ENCODE data around the gene MTM1. TPM values are rescaled to one million over a fixed set of nuclear protein-coding genes. Genes with fewer than 3 reads are reported as not detected.

MTM1 gene
- total RNA-seq, 1 donor from 2014 or later, result 9.8 TPM

- Mint-ChIP-seq H3K4me3 (no peak overlapping the region), H3K27ac (no peak overlapping the region), H3K36me3 (peaks cover 11% of the 10 kb centered on the region), H3K4me1 (ENCODE audit: unreplicated experiment) (no peaks in the 10 kb centered on the region), H3K9me3 (peaks cover 5% of the 10 kb centered on the region), H3K27me3 (no peaks in the 10 kb centered on the region)
- no peak for DNase-seq (ENCODE audit: extremely low spot score, unreplicated experiment)
- no peak for TF ChIP-seq CTCF (conservative IDR thresholded peaks at IDR 0.05)
Measured at GRCh38 chrX:150627957-150628356, 59.5 kb downstream of the MTM1 start.

- DNase-seq (ENCODE audit: extremely low spot score, unreplicated experiment), result no peak
- peak overlapping the region; percentile 37 for H3K27ac Mint-ChIP-seq
Measured at GRCh38 chrX:150635952-150636351, 67.5 kb downstream of the MTM1 start.

GRCh38 chrX:150642423-150642822 lies 74.0 kb downstream of the MTM1 start:
- Mint-ChIP-seq H3K4me3 (no peak overlapping the region), H3K4me1 (ENCODE audit: unreplicated experiment) (no peaks in the 10 kb centered on the region), H3K9me3 (no peaks in the 10 kb centered on the region), H3K27me3 (no peaks in the 10 kb centered on the region), H3K36me3 (peaks cover 2% of the 10 kb centered on the region), H3K27ac (no peak overlapping the region)
- no peak for TF ChIP-seq CTCF (conservative IDR thresholded peaks at IDR 0.05)
- DNase-seq (ENCODE audit: extremely low spot score, unreplicated experiment), result no peak

More at GRCh38 chrX:150635952-150636351, 67.5 kb downstream of the MTM1 start:
- Mint-ChIP-seq H3K27me3 (no peaks in the 10 kb centered on the region), H3K4me3 (no peak overlapping the region), H3K9me3 (no peaks in the 10 kb centered on the region), H3K4me1 (ENCODE audit: unreplicated experiment) (no peaks in the 10 kb centered on the region), H3K36me3 (peaks cover 9% of the 10 kb centered on the region)
- TF ChIP-seq CTCF (conservative IDR thresholded peaks at IDR 0.05), result no peak

GRCh38 chrX:150643271-150643670 lies 74.8 kb downstream of the MTM1 start:
- H3K9me3 Mint-ChIP-seq, result no peaks in the 10 kb centered on the region
- no peaks in the 10 kb centered on the region for H3K4me1 Mint-ChIP-seq (ENCODE audit: unreplicated experiment)
- no peak overlapping the region for H3K27ac Mint-ChIP-seq
- H3K27me3 Mint-ChIP-seq, result no peaks in the 10 kb centered on the region
- no peak overlapping the region for H3K4me3 Mint-ChIP-seq
- no peak for TF ChIP-seq CTCF (conservative IDR thresholded peaks at IDR 0.05)
- DNase-seq (ENCODE audit: extremely low spot score, unreplicated experiment), result no peak
- no peaks in the 10 kb centered on the region for H3K36me3 Mint-ChIP-seq

GRCh38 chrX:150643958-150644357 lies 75.5 kb downstream of the MTM1 start:
- H3K36me3 Mint-ChIP-seq, result no peaks in the 10 kb centered on the region
- no peaks in the 10 kb centered on the region for H3K27me3 Mint-ChIP-seq
- no peak overlapping the region for H3K4me3 Mint-ChIP-seq
- no peak for DNase-seq (ENCODE audit: extremely low spot score, unreplicated experiment)
- no peak for TF ChIP-seq CTCF (conservative IDR thresholded peaks at IDR 0.05)
- H3K4me1 Mint-ChIP-seq (ENCODE audit: unreplicated experiment), result no peaks in the 10 kb centered on the region
- no peak overlapping the region for H3K27ac Mint-ChIP-seq
- no peaks in the 10 kb centered on the region for H3K9me3 Mint-ChIP-seq

GRCh38 chrX:150644422-150644821 lies 76.0 kb downstream of the MTM1 start:
- H3K27me3 Mint-ChIP-seq, result no peaks in the 10 kb centered on the region
- H3K4me3 Mint-ChIP-seq, result no peak overlapping the region
- no peaks in the 10 kb centered on the region for H3K4me1 Mint-ChIP-seq (ENCODE audit: unreplicated experiment)
- TF ChIP-seq CTCF (conservative IDR thresholded peaks at IDR 0.05), result no peak
- no peaks in the 10 kb centered on the region for H3K9me3 Mint-ChIP-seq
- H3K36me3 Mint-ChIP-seq, result no peaks in the 10 kb centered on the region
- no peak for DNase-seq (ENCODE audit: extremely low spot score, unreplicated experiment)
- H3K27ac Mint-ChIP-seq, result no peak overlapping the region
